ENCODE results near the gene ELF4. TPM values are rescaled to one million over a fixed set of nuclear protein-coding genes. Genes with fewer than 3 reads are reported as not detected.
A peak's percentile ranks its signal among the peaks of the same experiment; 100 is the strongest.

Gene ELF4
- total and polyA plus RNA-seq, 10 of the 15 experiments (the other 5 are each of a cell fraction or from before 2014, with no cell fraction given): 4.0 to 36.7 (median 22.6) TPM

- TF ChIP-seq ZBTB40 (IDR thresholded peaks at IDR 0.05; ENCODE audit: borderline replicate concordance) (no peak), NFYB (IDR thresholded peaks at IDR 0.05; ENCODE audit: insufficient read depth, low read depth, low read length) (no peak), DPF2 (IDR thresholded peaks at IDR 0.05) (0 out of 2 replicates have a peak, but pooled peaks have one; percentile 22), SRF (IDR thresholded peaks at IDR 0.05; ENCODE audit: low read depth in 2 of 2, low read length in 2 of 2) (no peak), E2F4 (IDR thresholded peaks at IDR 0.05; ENCODE audit: low read depth, low read length) (no peak), NR2C1 (IDR thresholded peaks at IDR 0.05) (no peak), WRNIP1 (IDR thresholded peaks at IDR 0.05; ENCODE audit: borderline replicate concordance, low read depth, low read length) (no peak), NR2C2 (IDR thresholded peaks at IDR 0.05; ENCODE audit: borderline replicate concordance, control insufficient read depth, insufficient read length, low read depth) (no peak), CREM (IDR thresholded peaks at IDR 0.05; ENCODE audit: low read depth) (peak; percentile 50; the same call in 1 of the 2 replicates), SIN3A (IDR thresholded peaks at IDR 0.05; ENCODE audit: low read depth, low read length) (no peak), MXI1 (IDR thresholded peaks at IDR 0.05; ENCODE audit: low read depth, low read length) (0 out of 2 replicates have a peak, but pooled peaks have one; percentile 5), NBN (IDR thresholded peaks at IDR 0.05) (peak; percentile 34; the same call in 1 of the 2 replicates), ETV6 (conservative IDR thresholded peaks at IDR 0.05 in 1 of 2, IDR thresholded peaks at IDR 0.05 in 1 of 2; ENCODE audit: borderline replicate concordance in 1 of 2, low read depth in 1 of 2) (no peak; a peak in 1 of 4 replicates), TCF12 (IDR thresholded peaks at IDR 0.05; ENCODE audit: low read depth, low read length) (peak; percentile 71; the same call in 1 of the 2 replicates), FOXK2 (IDR thresholded peaks at IDR 0.05) (no peak), TCF7 (IDR thresholded peaks at IDR 0.05; ENCODE audit: borderline replicate concordance) (no peak), POLR2A (IDR thresholded peaks at IDR 0.05; ENCODE audit: low read depth, low read length) (peak; percentile 64), NFXL1 (IDR thresholded peaks at IDR 0.05; ENCODE audit: borderline replicate concordance) (no peak), MEF2A (IDR thresholded peaks at IDR 0.05; ENCODE audit: insufficient read depth, low read depth, low read length) (0 out of 2 replicates have a peak, but pooled peaks have one; percentile 34), CEBPZ (IDR thresholded peaks at IDR 0.05; ENCODE audit: low read depth, low read length) (no peak), KDM1A (IDR thresholded peaks at IDR 0.05; ENCODE audit: borderline replicate concordance) (peak; percentile 49; the same call in 1 of the 2 replicates), EP300 (IDR thresholded peaks at IDR 0.05; ENCODE audit: borderline replicate concordance in 1 of 2, control insufficient read depth in 1 of 2, low read depth in 2 of 2, low read length in 2 of 2) (0 out of 4 replicates have a peak, but pooled peaks of 1 of the 2 experiments have one; percentile 29)
Measured at GRCh38 chrX:130083656-130084382, 26.5 kb downstream of the ELF4 start (continued).

Data from GM12878 (cell line).